ENCODE measurements around the gene ARID1B. TPM values are rescaled to one million over a fixed set of nuclear protein-coding genes. Genes with fewer than 3 reads are reported as not detected.

The ARID1B gene
- total and polyA plus RNA-seq, 10 of the 15 experiments (the other 5 are each of a cell fraction or from before 2014, with no cell fraction given), result 24.7 to 133 (median 54.6) TPM

GRCh38 chr6:157239148-157239547 lies 462.0 kb downstream of the ARID1B start:
- intact Hi-C loops (cut with micrococcal nuclease; ENCODE audit: unreplicated experiment) (no loop called here), in situ Hi-C loops (cut with MboI) (no loop called here)
- ChIA-PET POLR2A (no interaction called here), RAD21 (ENCODE audit: unreplicated experiment) (no interaction called here), CTCF (no interaction called here), SMC1A (ENCODE audit: uncharacterized antibody, unreplicated experiment) (no interaction called here)
- H3K9ac ChIP-seq (ENCODE audit: control insufficient read depth, insufficient read depth, low read length), result no peak overlapping the region
- 22% methylated on average over 3 of the region's 3 CpGs for WGBS (ENCODE audit: insufficient coverage, insufficient replicate concordance, low lambda C conversion rate, missing lambda C conversion rate)
- BruUV-seq (replicated peaks), result no TSS peak
- no peak overlapping the region for H2AFZ ChIP-seq (ENCODE audit: control insufficient read depth, low read depth, low read length)
- ATAC-seq (no peak), FAIRE-seq (no peak), DNase-seq (ENCODE audit: low read depth, low spot score) (no peak)
- peaks cover 8 to 18% of the 10 kb centered on the region in 2 experiments for H3K27me3 ChIP-seq (replicated peaks in 1 of 2; ENCODE audit: control insufficient read depth in 2 of 2, insufficient read depth in 2 of 2, low read length in 1 of 2)
- H3K4me1 ChIP-seq (ENCODE audit: control insufficient read depth, insufficient read depth, low read length), result no peaks in the 10 kb centered on the region
- H3K4me2 ChIP-seq (ENCODE audit: control insufficient read depth, insufficient read depth), result no peak overlapping the region
- no peaks in the 10 kb centered on the region; the same call in 2 of the 3 replicates for H3K9me3 ChIP-seq (replicated peaks; ENCODE audit: control insufficient read depth, insufficient read depth, low read length)
- no peaks in the 10 kb centered on the region for H3K79me2 ChIP-seq (ENCODE audit: control insufficient read depth, insufficient read depth, low read length)
- H3K4me3 ChIP-seq, result no peak overlapping the region
- TF ChIP-seq ZBTB11 (CRISPR knock-in tag; IDR thresholded peaks at IDR 0.05), result no peak
- no peak overlapping the region for H3K27ac ChIP-seq (ENCODE audit: control insufficient read depth, insufficient read depth)
- H4K20me1 ChIP-seq (ENCODE audit: control insufficient read depth, insufficient read depth), result no peaks in the 10 kb centered on the region
- H3K36me3 ChIP-seq (ENCODE audit: control insufficient read depth in 2 of 2, insufficient read depth in 2 of 2, low read length in 1 of 2), result no peaks in the 10 kb centered on the region

GRCh38 chr6:157239671-157240058 lies 462.5 kb downstream of the ARID1B start:
- DNase-seq (ENCODE audit: low read depth, low spot score) (no peak), FAIRE-seq (no peak), ATAC-seq (no peak)
- ChIA-PET SMC1A (ENCODE audit: uncharacterized antibody, unreplicated experiment) (no interaction called here), POLR2A (no interaction called here), CTCF (no interaction called here), RAD21 (ENCODE audit: unreplicated experiment) (no interaction called here)
- Histone ChIP-seq H3K36me3 (ENCODE audit: control insufficient read depth in 2 of 2, insufficient read depth in 2 of 2, low read length in 1 of 2) (no peaks in the 10 kb centered on the region), H3K4me1 (ENCODE audit: control insufficient read depth, insufficient read depth, low read length) (no peaks in the 10 kb centered on the region), H4K20me1 (ENCODE audit: control insufficient read depth, insufficient read depth) (no peaks in the 10 kb centered on the region), H3K79me2 (ENCODE audit: control insufficient read depth, insufficient read depth, low read length) (no peaks in the 10 kb centered on the region), H3K27me3 (replicated peaks in 1 of 2; ENCODE audit: control insufficient read depth in 2 of 2, insufficient read depth in 2 of 2, low read length in 1 of 2) (peaks cover 6 to 17% of the 10 kb centered on the region in 2 experiments), H3K27ac (ENCODE audit: control insufficient read depth, insufficient read depth) (no peak overlapping the region), H3K4me3 (no peak overlapping the region), H3K9me3 (replicated peaks; ENCODE audit: control insufficient read depth, insufficient read depth, low read length) (no peaks in the 10 kb centered on the region; the same call in 2 of the 3 replicates), H2AFZ (ENCODE audit: control insufficient read depth, low read depth, low read length) (no peak overlapping the region), H3K4me2 (ENCODE audit: control insufficient read depth, insufficient read depth) (no peak overlapping the region), H3K9ac (ENCODE audit: control insufficient read depth, insufficient read depth, low read length) (no peak overlapping the region)
- intact Hi-C loops (cut with micrococcal nuclease; ENCODE audit: unreplicated experiment) (no loop called here), in situ Hi-C loops (cut with MboI) (no loop called here)
- BruUV-seq (replicated peaks), result no TSS peak
- WGBS (ENCODE audit: insufficient coverage, insufficient replicate concordance, low lambda C conversion rate, missing lambda C conversion rate), result 64% methylated on average over 12 of the region's 12 CpGs
- no peak for TF ChIP-seq CEBPZ (IDR thresholded peaks at IDR 0.05; ENCODE audit: low read depth, low read length)
- TF ChIP-seq RB1 (IDR thresholded peaks at IDR 0.05; ENCODE audit: borderline replicate concordance), result no peak
- no peak for TF ChIP-seq PBX3 (IDR thresholded peaks at IDR 0.05; ENCODE audit: insufficient replicate concordance, low read depth, low read length)
- TF ChIP-seq STAT1 (conservative IDR thresholded peaks at IDR 0.05), result no peak
- TF ChIP-seq SREBF1 (IDR thresholded peaks at IDR 0.05; ENCODE audit: low read length), result no peak
- no peak for TF ChIP-seq SKIL (IDR thresholded peaks at IDR 0.05; ENCODE audit: low read depth, poor library complexity, severe bottlenecking)

Measured in GM12878 (cell line).